K562 (cell line): Measurements from ENCODE around the gene DMGDH. TPM values are rescaled to one million over a fixed set of nuclear protein-coding genes. Genes with fewer than 3 reads are reported as not detected.

Source experiments
- ATAC-seq: fragments of 200-7000 bp; cut with Tn5 transposase; 3 replicates; pipeline ENCODE4 v1.9.1; 2020; ENCODE audit warnings: moderate library complexity
- BruUV-seq: library from RNA; stranded (reverse); fragments of 400-500 nt; replicated peaks from 2 replicates; lab custom pipeline; 2021; lab: Mats Ljungman, UMichigan
- CTCF ChIA-PET: fragments of 300-600 bp; formaldehyde crosslinking; extraction: SDS; loops from one replicate; lab custom pipeline; 2021; ENCODE audit warnings: low intra/inter-chr PET ratio; lab: Yijun Ruan, JAX
- POLR2A ChIA-PET: fragments of 300-600, 350-650 bp; sonication (Branson Sonifier 250); formaldehyde crosslinking; extraction: SDS; loops from one replicate; lab custom pipeline; 2021; ENCODE audit warnings: antibody characterized with exemption, inconsistent platforms; lab: Yijun Ruan, JAX
- DNase-seq, 4 experiments: peaks; one replicate each; pipeline versions ENCODE4 v3.0.0 to v3.0.0-alpha.2; 2011 to 2018; ENCODE audit warnings: low spot score in 3 of 4, mixed read lengths in 3 of 4; ENCODE audit errors: extremely low read depth in 1 of 4
- FAIRE-seq: peaks from 2 replicates; lab custom pipeline; 2011; peaks lifted over from hg19 to GRCh38; lab: Jason Lieb, UNC
- H2AFZ ChIP-seq: 2 replicates; pipeline ENCODE4 v1.6.0; 2011; ENCODE audit warnings: low read depth, low read length, control low read depth, inconsistent platforms
- H3K27ac ChIP-seq: fragments of 200-600 bp; 3 replicates; pipeline ENCODE4 v1.8.0; 2011; ENCODE audit warnings: low read depth, mild to moderate bottlenecking, control low read depth, inconsistent platforms, low read length, moderate library complexity, mixed read lengths; ENCODE audit errors: extremely low read depth
- H3K27me3 ChIP-seq, 2 experiments: fragments of 300-600 bp in 1 of 2; 2 replicates in 1 of 2; 3 replicates in 1 of 2; pipeline versions ENCODE4 v1.6.0 to v1.8.0; 2011; ENCODE audit warnings: inconsistent platforms in 2 of 2, low read length in 2 of 2, mild to moderate bottlenecking in 1 of 2, mixed read lengths in 1 of 2, moderate library complexity in 1 of 2; ENCODE audit not compliant: control insufficient read depth in 2 of 2, insufficient read depth in 2 of 2
- H3K36me3 ChIP-seq: fragments of 300-600 bp; 3 replicates; pipeline ENCODE4 v1.8.0; 2011; ENCODE audit warnings: mild to moderate bottlenecking, low read length, inconsistent platforms; ENCODE audit not compliant: control insufficient read depth, insufficient read depth
- H3K4me1 ChIP-seq, 2 experiments: fragments of 200-600 bp in 1 of 2; replicated peaks in 1 of 2; 2 replicates in 1 of 2; 3 replicates in 1 of 2; pipeline versions ENCODE4 v1.5.1 to v1.8.0; 2011; ENCODE audit warnings: inconsistent platforms in 2 of 2, low read length in 2 of 2, mild to moderate bottlenecking in 1 of 2, mixed read lengths in 1 of 2, moderate library complexity in 1 of 2; ENCODE audit not compliant: control insufficient read depth in 2 of 2, insufficient read depth in 2 of 2
- H3K4me2 ChIP-seq: 2 replicates; pipeline ENCODE4 v1.6.1; 2011; ENCODE audit warnings: low read length, control low read depth, inconsistent platforms, mixed read lengths; ENCODE audit not compliant: insufficient read depth
- H3K4me3 ChIP-seq: fragments of 200-600 bp; sonication (generic), shearing (Covaris generic); 2 replicates; pipeline ENCODE4 v1.5.1; 2016; ENCODE audit warnings: control low read depth, inconsistent platforms
- H3K79me2 ChIP-seq: fragments of 200-600 bp; 3 replicates; pipeline ENCODE4 v1.8.0; 2011; ENCODE audit warnings: low read length, inconsistent platforms; ENCODE audit not compliant: control insufficient read depth, insufficient read depth
- H3K9ac ChIP-seq, 2 experiments: 2 replicates each; pipeline versions ENCODE4 v1.6.0 to v1.6.1; 2011; ENCODE audit warnings: low read depth in 2 of 2, low read length in 2 of 2, control low read depth in 1 of 2, inconsistent platforms in 1 of 2, mild to moderate bottlenecking in 1 of 2, mixed read lengths in 1 of 2; ENCODE audit not compliant: insufficient read depth in 1 of 2
- H3K9me1 ChIP-seq: one replicate; pipeline ENCODE4 v1.6.0; 2011; ENCODE audit warnings: inconsistent platforms, mild to moderate bottlenecking, low read length, moderate library complexity; ENCODE audit not compliant: control insufficient read depth, insufficient read depth
- H3K9me3 ChIP-seq: replicated peaks from 2 replicates; pipeline ENCODE4 v1.5.1; 2011; ENCODE audit warnings: low read depth, low read length, inconsistent platforms; ENCODE audit not compliant: control insufficient read depth, insufficient read depth
- H4K20me1 ChIP-seq: replicated peaks from 2 replicates; pipeline ENCODE4 v1.6.1; 2011; ENCODE audit warnings: low read length, inconsistent platforms, mixed read lengths; ENCODE audit not compliant: control insufficient read depth, insufficient read depth
- NCOR1 ChIP-seq: fragments of 450-650 bp; IDR thresholded peaks from 2 replicates; pipeline ENCODE4 v1.6.1; 2016; ENCODE audit warnings: mild to moderate bottlenecking, moderate library complexity
- NR2C1 ChIP-seq, 2 experiments: fragments of 450-650 bp; IDR thresholded peaks; 2 replicates each; pipeline ENCODE4 v1.6.1; 2017; ENCODE audit warnings: mild to moderate bottlenecking in 2 of 2, antibody characterized with exemption in 1 of 2, inconsistent platforms in 1 of 2, missing compliant biosample characterization in 1 of 2, missing genetic modification characterization in 1 of 2
- POLR2A ChIP-seq: fragments of 450-650 bp; conservative IDR thresholded peaks from 2 replicates; pipeline ENCODE4 v1.6.1; 2016
- WGBS: fragments of 100-300 bp; shearing (Covaris generic); methylation state at CpG from one replicate; pipeline ENCODE4 v1.1.6; 2016; ENCODE audit warnings: low coverage, mixed read lengths; ENCODE audit not compliant: insufficient coverage; ENCODE audit errors: missing lambda C conversion rate; 5-methylcytosine and 5-hydroxymethylcytosine counted together
- in situ Hi-C: fragments of 300-500 bp; cut with MboI; formaldehyde crosslinking; loops from 4 replicates; pipeline ENCODE4 v1.15.0; 2018; ENCODE audit warnings: inconsistent platforms, mixed read lengths
- intact Hi-C: fragments of 100-400 bp; cut with micrococcal nuclease; formaldehyde crosslinking; loops from 2 replicates; pipeline ENCODE4 v1.14.2; 2022
- polyA plus RNA-seq, 8 experiments: library from polyadenylated mRNA; depleted of rRNA in 4 of 8; stranded (reverse) in 5 of 8; unstranded in 3 of 8; fragments of >200 nt; fragmentation: Nextera tagmentation in 2 of 8; fragmentation: Illumina TruSeq in 1 of 8; extraction: Ambion mirVana in 2 of 8; extraction: Trizol in 1 of 8; gene quantifications; 2 replicates each; pipeline versions ENCODE4 v1.2.1 to v1.2.3, GENCODE V29; 2011 to 2014; ENCODE audit warnings: inconsistent platforms in 1 of 8, missing spikeins in 1 of 8
- total RNA-seq, 7 experiments: library from RNA; depleted of rRNA in 6 of 7; stranded (reverse); fragments of >200 nt in 6 of 7; fragmentation: Illumina TruSeq in 2 of 7; extraction: Trizol in 2 of 7; gene quantifications; 2 replicates each; pipeline versions ENCODE4 v1.2.1 to v1.2.3, GENCODE V29; 2011 to 2021; ENCODE audit warnings: low replicate concordance in 1 of 7
- TF ChIP-seq, protein P1 (sequence below): sonication (generic); formaldehyde crosslinking; IDR thresholded peaks from 2 replicates; pipeline ENCODE4 v1.8.0; 2023; ENCODE audit warnings: missing genetic modification reagents, mild to moderate bottlenecking, borderline replicate concordance
- TF ChIP-seq, protein P2 (sequence below): fragments of 450-650 bp; conservative IDR thresholded peaks from 2 replicates; pipeline ENCODE4 v1.6.1; 2016; ENCODE audit warnings: missing genetic modification characterization, low read depth, mild to moderate bottlenecking, control low read depth, missing compliant biosample characterization
- TF ChIP-seq, protein P3 (sequence below): fragments of 250-450 bp; sonication (Bioruptor Pico); IDR thresholded peaks from 2 replicates; pipeline ENCODE4 v1.4.0; 2020; ENCODE audit warnings: mild to moderate bottlenecking, moderate library complexity
- TF ChIP-seq, protein P4 (sequence below), 2 experiments: fragments of 450-650 bp; conservative IDR thresholded peaks; 2 replicates each; pipeline ENCODE4 v1.6.1; 2017; ENCODE audit warnings: mild to moderate bottlenecking in 2 of 2, moderate library complexity in 2 of 2

DMGDH gene
- total and polyA plus RNA-seq, 9 of the 15 experiments (the other 6 are each of a cell fraction or from before 2014, with no cell fraction given) = 0.13 to 0.58 TPM; not detected in 7

DNA sequence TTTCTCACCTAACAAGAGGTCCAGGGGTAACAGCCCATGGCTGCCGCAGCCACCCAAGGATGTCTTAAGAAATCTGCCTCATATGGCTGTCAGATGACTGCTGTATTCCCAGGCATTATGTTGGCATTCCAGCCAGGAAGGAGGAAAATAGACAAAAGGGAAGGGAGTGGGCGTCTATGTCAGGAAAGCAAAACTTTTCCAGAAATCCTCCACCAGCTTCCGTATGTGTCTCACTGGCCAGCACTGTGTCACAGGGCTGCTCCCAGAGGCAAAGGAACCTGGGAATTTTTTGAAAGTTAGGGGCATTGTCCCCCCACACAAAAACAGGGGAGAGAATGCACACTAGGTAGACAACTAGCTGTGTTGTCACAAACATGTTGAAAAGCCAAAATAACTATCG lies 7.3 kb upstream of the DMGDH start:
- DNase-seq (no peak), ATAC-seq (no peak), FAIRE-seq (no peak)
- POLR2A ChIA-PET = no interaction called here
- WGBS = 0% methylated on average over 4 of the region's 4 CpGs
- intact Hi-C loops = no loop called here
- no peak overlapping the region for H2AFZ ChIP-seq
- no peak overlapping the region for H3K4me3 ChIP-seq
- no peaks in the 10 kb centered on the region for H3K9me1 ChIP-seq
- peaks cover 1 to 14% of the 10 kb centered on the region in 2 experiments; a peak in 4 of 5 replicates for H3K27me3 ChIP-seq
- H3K4me1 ChIP-seq = no peaks in the 10 kb centered on the region
- H3K27ac ChIP-seq = no peak overlapping the region
- no TSS peak for BruUV-seq
- CTCF ChIA-PET = no interaction called here
- no peak overlapping the region for H3K9ac ChIP-seq
- H3K36me3 ChIP-seq = no peaks in the 10 kb centered on the region
- no peaks in the 10 kb centered on the region for H3K9me3 ChIP-seq
- no peak overlapping the region for H3K4me2 ChIP-seq
- H4K20me1 ChIP-seq = no peaks in the 10 kb centered on the region
- in situ Hi-C loops = no loop called here
- H3K79me2 ChIP-seq = no peaks in the 10 kb centered on the region
- TF ChIP-seq, protein P1, sequence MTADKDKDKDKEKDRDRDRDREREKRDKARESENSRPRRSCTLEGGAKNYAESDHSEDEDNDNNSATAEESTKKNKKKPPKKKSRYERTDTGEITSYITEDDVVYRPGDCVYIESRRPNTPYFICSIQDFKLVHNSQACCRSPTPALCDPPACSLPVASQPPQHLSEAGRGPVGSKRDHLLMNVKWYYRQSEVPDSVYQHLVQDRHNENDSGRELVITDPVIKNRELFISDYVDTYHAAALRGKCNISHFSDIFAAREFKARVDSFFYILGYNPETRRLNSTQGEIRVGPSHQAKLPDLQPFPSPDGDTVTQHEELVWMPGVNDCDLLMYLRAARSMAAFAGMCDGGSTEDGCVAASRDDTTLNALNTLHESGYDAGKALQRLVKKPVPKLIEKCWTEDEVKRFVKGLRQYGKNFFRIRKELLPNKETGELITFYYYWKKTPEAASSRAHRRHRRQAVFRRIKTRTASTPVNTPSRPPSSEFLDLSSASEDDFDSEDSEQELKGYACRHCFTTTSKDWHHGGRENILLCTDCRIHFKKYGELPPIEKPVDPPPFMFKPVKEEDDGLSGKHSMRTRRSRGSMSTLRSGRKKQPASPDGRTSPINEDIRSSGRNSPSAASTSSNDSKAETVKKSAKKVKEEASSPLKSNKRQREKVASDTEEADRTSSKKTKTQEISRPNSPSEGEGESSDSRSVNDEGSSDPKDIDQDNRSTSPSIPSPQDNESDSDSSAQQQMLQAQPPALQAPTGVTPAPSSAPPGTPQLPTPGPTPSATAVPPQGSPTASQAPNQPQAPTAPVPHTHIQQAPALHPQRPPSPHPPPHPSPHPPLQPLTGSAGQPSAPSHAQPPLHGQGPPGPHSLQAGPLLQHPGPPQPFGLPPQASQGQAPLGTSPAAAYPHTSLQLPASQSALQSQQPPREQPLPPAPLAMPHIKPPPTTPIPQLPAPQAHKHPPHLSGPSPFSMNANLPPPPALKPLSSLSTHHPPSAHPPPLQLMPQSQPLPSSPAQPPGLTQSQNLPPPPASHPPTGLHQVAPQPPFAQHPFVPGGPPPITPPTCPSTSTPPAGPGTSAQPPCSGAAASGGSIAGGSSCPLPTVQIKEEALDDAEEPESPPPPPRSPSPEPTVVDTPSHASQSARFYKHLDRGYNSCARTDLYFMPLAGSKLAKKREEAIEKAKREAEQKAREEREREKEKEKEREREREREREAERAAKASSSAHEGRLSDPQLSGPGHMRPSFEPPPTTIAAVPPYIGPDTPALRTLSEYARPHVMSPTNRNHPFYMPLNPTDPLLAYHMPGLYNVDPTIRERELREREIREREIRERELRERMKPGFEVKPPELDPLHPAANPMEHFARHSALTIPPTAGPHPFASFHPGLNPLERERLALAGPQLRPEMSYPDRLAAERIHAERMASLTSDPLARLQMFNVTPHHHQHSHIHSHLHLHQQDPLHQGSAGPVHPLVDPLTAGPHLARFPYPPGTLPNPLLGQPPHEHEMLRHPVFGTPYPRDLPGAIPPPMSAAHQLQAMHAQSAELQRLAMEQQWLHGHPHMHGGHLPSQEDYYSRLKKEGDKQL = no peak
- TF ChIP-seq, protein P2, sequence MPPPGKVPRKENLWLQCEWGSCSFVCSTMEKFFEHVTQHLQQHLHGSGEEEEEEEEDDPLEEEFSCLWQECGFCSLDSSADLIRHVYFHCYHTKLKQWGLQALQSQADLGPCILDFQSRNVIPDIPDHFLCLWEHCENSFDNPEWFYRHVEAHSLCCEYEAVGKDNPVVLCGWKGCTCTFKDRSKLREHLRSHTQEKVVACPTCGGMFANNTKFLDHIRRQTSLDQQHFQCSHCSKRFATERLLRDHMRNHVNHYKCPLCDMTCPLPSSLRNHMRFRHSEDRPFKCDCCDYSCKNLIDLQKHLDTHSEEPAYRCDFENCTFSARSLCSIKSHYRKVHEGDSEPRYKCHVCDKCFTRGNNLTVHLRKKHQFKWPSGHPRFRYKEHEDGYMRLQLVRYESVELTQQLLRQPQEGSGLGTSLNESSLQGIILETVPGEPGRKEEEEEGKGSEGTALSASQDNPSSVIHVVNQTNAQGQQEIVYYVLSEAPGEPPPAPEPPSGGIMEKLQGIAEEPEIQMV (tag) = no peak
- TF ChIP-seq, protein P3, sequence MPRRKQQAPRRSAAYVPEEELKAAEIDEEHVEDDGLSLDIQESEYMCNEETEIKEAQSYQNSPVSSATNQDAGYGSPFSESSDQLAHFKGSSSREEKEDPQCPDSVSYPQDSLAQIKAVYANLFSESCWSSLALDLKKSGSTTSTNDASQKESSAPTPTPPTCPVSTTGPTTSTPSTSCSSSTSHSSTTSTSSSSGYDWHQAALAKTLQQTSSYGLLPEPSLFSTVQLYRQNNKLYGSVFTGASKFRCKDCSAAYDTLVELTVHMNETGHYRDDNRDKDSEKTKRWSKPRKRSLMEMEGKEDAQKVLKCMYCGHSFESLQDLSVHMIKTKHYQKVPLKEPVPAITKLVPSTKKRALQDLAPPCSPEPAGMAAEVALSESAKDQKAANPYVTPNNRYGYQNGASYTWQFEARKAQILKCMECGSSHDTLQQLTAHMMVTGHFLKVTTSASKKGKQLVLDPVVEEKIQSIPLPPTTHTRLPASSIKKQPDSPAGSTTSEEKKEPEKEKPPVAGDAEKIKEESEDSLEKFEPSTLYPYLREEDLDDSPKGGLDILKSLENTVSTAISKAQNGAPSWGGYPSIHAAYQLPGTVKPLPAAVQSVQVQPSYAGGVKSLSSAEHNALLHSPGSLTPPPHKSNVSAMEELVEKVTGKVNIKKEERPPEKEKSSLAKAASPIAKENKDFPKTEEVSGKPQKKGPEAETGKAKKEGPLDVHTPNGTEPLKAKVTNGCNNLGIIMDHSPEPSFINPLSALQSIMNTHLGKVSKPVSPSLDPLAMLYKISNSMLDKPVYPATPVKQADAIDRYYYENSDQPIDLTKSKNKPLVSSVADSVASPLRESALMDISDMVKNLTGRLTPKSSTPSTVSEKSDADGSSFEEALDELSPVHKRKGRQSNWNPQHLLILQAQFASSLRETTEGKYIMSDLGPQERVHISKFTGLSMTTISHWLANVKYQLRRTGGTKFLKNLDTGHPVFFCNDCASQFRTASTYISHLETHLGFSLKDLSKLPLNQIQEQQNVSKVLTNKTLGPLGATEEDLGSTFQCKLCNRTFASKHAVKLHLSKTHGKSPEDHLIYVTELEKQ (CRISPR knock-in tag) = no peak
- TF ChIP-seq, protein P4, sequence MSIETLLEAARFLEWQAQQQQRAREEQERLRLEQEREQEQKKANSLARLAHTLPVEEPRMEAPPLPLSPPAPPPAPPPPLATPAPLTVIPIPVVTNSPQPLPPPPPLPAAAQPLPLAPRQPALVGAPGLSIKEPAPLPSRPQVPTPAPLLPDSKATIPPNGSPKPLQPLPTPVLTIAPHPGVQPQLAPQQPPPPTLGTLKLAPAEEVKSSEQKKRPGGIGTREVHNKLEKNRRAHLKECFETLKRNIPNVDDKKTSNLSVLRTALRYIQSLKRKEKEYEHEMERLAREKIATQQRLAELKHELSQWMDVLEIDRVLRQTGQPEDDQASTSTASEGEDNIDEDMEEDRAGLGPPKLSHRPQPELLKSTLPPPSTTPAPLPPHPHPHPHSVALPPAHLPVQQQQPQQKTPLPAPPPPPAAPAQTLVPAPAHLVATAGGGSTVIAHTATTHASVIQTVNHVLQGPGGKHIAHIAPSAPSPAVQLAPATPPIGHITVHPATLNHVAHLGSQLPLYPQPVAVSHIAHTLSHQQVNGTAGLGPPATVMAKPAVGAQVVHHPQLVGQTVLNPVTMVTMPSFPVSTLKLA (conservative IDR thresholded peaks at IDR 0.05) = no peak
- TF ChIP-seq POLR2A (no peak), NR2C1 (IDR thresholded peaks at IDR 0.05) (no peak), NR2C1 (tag; IDR thresholded peaks at IDR 0.05) (no peak), NCOR1 (no peak)
